ENCODE results near the gene PEX7.
A peak's percentile ranks its signal among the peaks of the same experiment; 100 is the strongest.

PEX7 gene

DNA sequence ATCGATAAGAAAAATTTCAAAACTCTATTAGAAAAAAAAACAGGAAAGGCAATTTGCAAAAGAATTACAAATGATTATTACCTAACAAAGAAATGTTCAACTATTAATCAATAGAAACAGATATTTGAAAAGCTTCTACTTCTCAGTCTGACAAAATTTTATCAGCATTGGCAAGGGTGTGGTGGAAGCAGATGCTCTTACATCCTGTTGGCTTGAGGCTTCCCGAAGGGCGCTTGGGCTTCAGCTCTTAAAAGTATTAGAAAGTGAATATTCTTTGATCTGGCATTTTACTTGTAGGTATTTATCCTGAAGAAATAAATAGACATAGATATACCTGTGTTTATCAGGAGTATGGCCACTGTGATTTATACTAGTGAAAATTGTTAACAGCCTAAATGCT is 138.4 kb downstream of the PEX7 start:
- Histone ChIP-seq H3K4me3 (ENCODE audit: insufficient read depth in 1 of 2, low read depth in 1 of 2, low read length in 2 of 2) (no peak overlapping the region), H3K9ac (ENCODE audit: low read length) (no peak overlapping the region), H3K4me1 (ENCODE audit: control insufficient read depth, insufficient read depth, low read depth, low read length) (peaks cover 2% of the 10 kb centered on the region), H2AK5ac (ENCODE audit: low read length, severe bottlenecking) (no peak overlapping the region), H3K9me3 (ENCODE audit: control insufficient read depth, low read length) (no peaks in the 10 kb centered on the region), H2BK120ac (ENCODE audit: low read depth, low read length) (no peak overlapping the region), H2BK5ac (ENCODE audit: low read depth, low read length, poor library complexity, severe bottlenecking) (no peak overlapping the region), H3K79me1 (replicated peaks; ENCODE audit: low read length, poor library complexity, severe bottlenecking) (no peaks in the 10 kb centered on the region), H3K27ac (ENCODE audit: low read length, poor library complexity, severe bottlenecking) (no peak overlapping the region), H3K36me3 (ENCODE audit: control insufficient read depth in 1 of 2, insufficient read depth in 2 of 2, low read depth in 1 of 2, low read length in 2 of 2) (no peaks in the 10 kb centered on the region), H3K27me3 (ENCODE audit: control insufficient read depth in 1 of 2, insufficient read depth in 1 of 2, low read length in 2 of 2) (peaks cover 19 to 24% of the 10 kb centered on the region in 2 experiments), H3K14ac (ENCODE audit: low read length in 2 of 2) (no peak overlapping the region), H3K4me2 (ENCODE audit: low read length, poor library complexity, severe bottlenecking) (no peak overlapping the region), H4K8ac (ENCODE audit: low read length) (no peak overlapping the region), H2BK12ac (ENCODE audit: low read length in 2 of 2) (no peak overlapping the region), H3K18ac (ENCODE audit: low read depth in 1 of 2, low read length in 2 of 2) (no peak overlapping the region), H3K23ac (ENCODE audit: low read length in 2 of 2) (no peak overlapping the region), H2BK15ac (ENCODE audit: low read depth, poor library complexity, severe bottlenecking) (no peak overlapping the region), H3K4ac (ENCODE audit: low read depth in 1 of 2, low read length in 2 of 2) (no peak overlapping the region), H4K91ac (ENCODE audit: low read length) (no peak overlapping the region), H2AFZ (ENCODE audit: low read depth, low read length) (no peak overlapping the region)
- 80% methylated on average over 1 of the region's 3 CpGs for WGBS
- DNase-seq: no peak

DNA sequence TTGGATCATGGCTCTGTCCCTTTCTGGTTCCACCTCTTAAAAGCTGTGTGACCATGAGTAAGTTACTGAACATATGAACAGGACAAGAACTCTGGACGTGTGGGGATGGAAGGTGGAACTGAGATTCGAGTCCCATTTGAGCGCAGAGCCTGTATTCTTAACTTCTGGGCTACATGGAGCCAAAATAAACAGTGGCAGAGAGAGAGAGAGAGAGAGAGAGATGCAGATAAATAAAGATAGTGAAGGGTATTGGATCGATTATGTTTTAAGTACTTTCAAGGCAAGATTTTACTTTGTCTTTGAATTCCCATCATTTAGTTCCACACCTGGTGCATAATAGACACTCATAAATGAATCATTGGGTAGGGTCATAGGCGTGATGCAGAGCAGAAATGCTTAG is 139.5 kb downstream of the PEX7 start:
- H2BK5ac ChIP-seq (ENCODE audit: low read depth, low read length, poor library complexity, severe bottlenecking): no peak overlapping the region
- H3K23ac ChIP-seq (ENCODE audit: low read length in 2 of 2): no peak overlapping the region
- no peak overlapping the region for H3K18ac ChIP-seq (ENCODE audit: low read depth in 1 of 2, low read length in 2 of 2)
- no peaks in the 10 kb centered on the region for H3K36me3 ChIP-seq (ENCODE audit: control insufficient read depth in 1 of 2, insufficient read depth in 2 of 2, low read depth in 1 of 2, low read length in 2 of 2)
- no peak overlapping the region for H3K27ac ChIP-seq (ENCODE audit: low read length, poor library complexity, severe bottlenecking)
- H3K4ac ChIP-seq (ENCODE audit: low read depth in 1 of 2, low read length in 2 of 2): no peak overlapping the region
- no peak overlapping the region for H3K4me3 ChIP-seq (ENCODE audit: insufficient read depth in 1 of 2, low read depth in 1 of 2, low read length in 2 of 2)
- peaks cover 23 to 24% of the 10 kb centered on the region in 2 experiments for H3K27me3 ChIP-seq (ENCODE audit: control insufficient read depth in 1 of 2, insufficient read depth in 1 of 2, low read length in 2 of 2)
- H3K9me3 ChIP-seq (ENCODE audit: control insufficient read depth, low read length): no peaks in the 10 kb centered on the region
- no peak overlapping the region for H4K91ac ChIP-seq (ENCODE audit: low read length)
- no peak overlapping the region for H3K9ac ChIP-seq (ENCODE audit: low read length)
- H3K4me2 ChIP-seq (ENCODE audit: low read length, poor library complexity, severe bottlenecking): no peak overlapping the region
- peaks cover 2% of the 10 kb centered on the region for H3K4me1 ChIP-seq (ENCODE audit: control insufficient read depth, insufficient read depth, low read depth, low read length)
- no peak overlapping the region for H2AFZ ChIP-seq (ENCODE audit: low read depth, low read length)
- no peak overlapping the region for H3K14ac ChIP-seq (ENCODE audit: low read length in 2 of 2)
- H4K8ac ChIP-seq (ENCODE audit: low read length): no peak overlapping the region
- no peak overlapping the region for H2BK120ac ChIP-seq (ENCODE audit: low read depth, low read length)
- H2BK12ac ChIP-seq (ENCODE audit: low read length in 2 of 2): no peak overlapping the region
- no peaks in the 10 kb centered on the region for H3K79me1 ChIP-seq (replicated peaks; ENCODE audit: low read length, poor library complexity, severe bottlenecking)
- WGBS: 86% methylated on average over 4 of the region's 5 CpGs
- DNase-seq: no peak
- no peak overlapping the region for H2BK15ac ChIP-seq (ENCODE audit: low read depth, poor library complexity, severe bottlenecking)
- H2AK5ac ChIP-seq (ENCODE audit: low read length, severe bottlenecking): no peak overlapping the region

DNA sequence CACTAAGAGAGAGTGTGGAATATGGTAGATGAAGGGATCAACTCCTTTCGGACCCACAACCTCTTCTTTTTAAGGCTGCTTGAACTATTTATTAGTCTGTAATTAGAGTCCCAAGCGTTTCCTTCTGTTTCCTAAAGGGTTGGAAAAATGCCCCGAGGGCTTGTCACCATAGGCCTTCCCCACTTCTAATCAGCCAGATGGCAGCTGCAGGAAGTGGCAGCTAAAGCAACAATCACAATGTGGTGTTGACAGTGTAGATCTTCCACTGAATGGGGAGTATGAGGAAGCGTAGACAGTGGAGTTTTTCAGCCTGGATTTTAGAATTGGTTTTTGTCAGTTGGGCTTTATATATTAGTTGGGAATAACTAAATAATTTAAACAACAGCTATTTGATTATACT is 140.3 kb downstream of the PEX7 start:
- Histone ChIP-seq H3K23ac (ENCODE audit: low read length in 2 of 2) (no peak overlapping the region), H3K4me1 (ENCODE audit: control insufficient read depth, insufficient read depth, low read depth, low read length) (peaks cover 2% of the 10 kb centered on the region), H3K18ac (ENCODE audit: low read depth in 1 of 2, low read length in 2 of 2) (no peak overlapping the region), H3K14ac (ENCODE audit: low read length in 2 of 2) (no peak overlapping the region), H3K36me3 (ENCODE audit: control insufficient read depth in 1 of 2, insufficient read depth in 2 of 2, low read depth in 1 of 2, low read length in 2 of 2) (no peaks in the 10 kb centered on the region), H2BK15ac (ENCODE audit: low read depth, poor library complexity, severe bottlenecking) (no peak overlapping the region), H2AK5ac (ENCODE audit: low read length, severe bottlenecking) (no peak overlapping the region), H2BK12ac (ENCODE audit: low read length in 2 of 2) (no peak overlapping the region), H3K27me3 (ENCODE audit: control insufficient read depth in 1 of 2, insufficient read depth in 1 of 2, low read length in 2 of 2) (peaks cover 24 to 32% of the 10 kb centered on the region in 2 experiments), H2BK120ac (ENCODE audit: low read depth, low read length) (no peak overlapping the region), H3K4me2 (ENCODE audit: low read length, poor library complexity, severe bottlenecking) (no peak overlapping the region), H3K9ac (ENCODE audit: low read length) (no peak overlapping the region), H3K79me1 (replicated peaks; ENCODE audit: low read length, poor library complexity, severe bottlenecking) (no peaks in the 10 kb centered on the region), H2BK5ac (ENCODE audit: low read depth, low read length, poor library complexity, severe bottlenecking) (no peak overlapping the region), H4K8ac (ENCODE audit: low read length) (no peak overlapping the region), H4K91ac (ENCODE audit: low read length) (no peak overlapping the region), H3K4me3 (ENCODE audit: insufficient read depth in 1 of 2, low read depth in 1 of 2, low read length in 2 of 2) (no peak overlapping the region), H3K4ac (ENCODE audit: low read depth in 1 of 2, low read length in 2 of 2) (no peak overlapping the region), H2AFZ (ENCODE audit: low read depth, low read length) (no peak overlapping the region), H3K27ac (ENCODE audit: low read length, poor library complexity, severe bottlenecking) (no peak overlapping the region), H3K9me3 (ENCODE audit: control insufficient read depth, low read length) (no peaks in the 10 kb centered on the region)
- DNase-seq: peak; percentile 4
- 43% methylated on average over 3 of the region's 4 CpGs for WGBS

DNA sequence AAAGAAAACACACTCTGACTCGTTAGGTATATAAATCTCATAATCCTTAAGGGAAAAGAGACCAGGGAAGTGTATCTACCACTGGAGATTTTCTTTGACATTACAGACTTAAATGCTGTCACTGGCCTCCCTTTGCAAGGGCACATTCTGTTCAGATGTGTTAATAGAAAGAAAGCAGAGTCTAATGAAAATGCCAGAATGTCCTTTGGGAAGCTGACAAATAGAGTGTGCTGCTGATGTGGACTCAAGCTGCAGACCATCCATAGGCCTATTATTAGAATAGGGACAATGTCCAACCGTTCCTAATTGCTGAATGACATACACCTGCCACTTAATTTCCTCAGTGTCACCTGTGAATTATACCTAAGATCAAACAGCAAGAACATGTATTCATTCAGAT is 140.9 kb downstream of the PEX7 start:
- 91% methylated on average over 1 of the region's 2 CpGs for WGBS
- H3K14ac ChIP-seq (ENCODE audit: low read length in 2 of 2): no peak overlapping the region
- no peak overlapping the region for H2AFZ ChIP-seq (ENCODE audit: low read depth, low read length)
- no peak overlapping the region for H3K4me3 ChIP-seq (ENCODE audit: insufficient read depth in 1 of 2, low read depth in 1 of 2, low read length in 2 of 2)
- H4K91ac ChIP-seq (ENCODE audit: low read length): no peak overlapping the region
- no peak overlapping the region for H4K8ac ChIP-seq (ENCODE audit: low read length)
- H3K23ac ChIP-seq (ENCODE audit: low read length in 2 of 2): no peak overlapping the region
- H3K4me2 ChIP-seq (ENCODE audit: low read length, poor library complexity, severe bottlenecking): no peak overlapping the region
- peaks cover 19 to 30% of the 10 kb centered on the region in 2 experiments for H3K27me3 ChIP-seq (ENCODE audit: control insufficient read depth in 1 of 2, insufficient read depth in 1 of 2, low read length in 2 of 2)
- no peak overlapping the region for H2BK5ac ChIP-seq (ENCODE audit: low read depth, low read length, poor library complexity, severe bottlenecking)
- no peaks in the 10 kb centered on the region for H3K9me3 ChIP-seq (ENCODE audit: control insufficient read depth, low read length)
- H3K4me1 ChIP-seq (ENCODE audit: control insufficient read depth, insufficient read depth, low read depth, low read length): peaks cover 2% of the 10 kb centered on the region
- H2BK12ac ChIP-seq (ENCODE audit: low read length in 2 of 2): no peak overlapping the region
- H3K4ac ChIP-seq (ENCODE audit: low read depth in 1 of 2, low read length in 2 of 2): no peak overlapping the region
- H3K27ac ChIP-seq (ENCODE audit: low read length, poor library complexity, severe bottlenecking): no peak overlapping the region
- no peak for DNase-seq
- H2AK5ac ChIP-seq (ENCODE audit: low read length, severe bottlenecking): no peak overlapping the region
- no peak overlapping the region for H2BK120ac ChIP-seq (ENCODE audit: low read depth, low read length)
- no peaks in the 10 kb centered on the region for H3K36me3 ChIP-seq (ENCODE audit: control insufficient read depth in 1 of 2, insufficient read depth in 2 of 2, low read depth in 1 of 2, low read length in 2 of 2)
- no peak overlapping the region for H2BK15ac ChIP-seq (ENCODE audit: low read depth, poor library complexity, severe bottlenecking)
- H3K9ac ChIP-seq (ENCODE audit: low read length): no peak overlapping the region
- H3K18ac ChIP-seq (ENCODE audit: low read depth in 1 of 2, low read length in 2 of 2): no peak overlapping the region
- no peaks in the 10 kb centered on the region for H3K79me1 ChIP-seq (replicated peaks; ENCODE audit: low read length, poor library complexity, severe bottlenecking)
